ENCODE results near the gene NUFIP2. TPM values are rescaled to one million over a fixed set of nuclear protein-coding genes. Genes with fewer than 3 reads are reported as not detected.

Gene NUFIP2
- total and polyA plus RNA-seq, 10 of the 15 experiments (the other 5 are each of a cell fraction or from before 2014, with no cell fraction given) = 3.7 to 32.3 (median 14.5) TPM

DNA sequence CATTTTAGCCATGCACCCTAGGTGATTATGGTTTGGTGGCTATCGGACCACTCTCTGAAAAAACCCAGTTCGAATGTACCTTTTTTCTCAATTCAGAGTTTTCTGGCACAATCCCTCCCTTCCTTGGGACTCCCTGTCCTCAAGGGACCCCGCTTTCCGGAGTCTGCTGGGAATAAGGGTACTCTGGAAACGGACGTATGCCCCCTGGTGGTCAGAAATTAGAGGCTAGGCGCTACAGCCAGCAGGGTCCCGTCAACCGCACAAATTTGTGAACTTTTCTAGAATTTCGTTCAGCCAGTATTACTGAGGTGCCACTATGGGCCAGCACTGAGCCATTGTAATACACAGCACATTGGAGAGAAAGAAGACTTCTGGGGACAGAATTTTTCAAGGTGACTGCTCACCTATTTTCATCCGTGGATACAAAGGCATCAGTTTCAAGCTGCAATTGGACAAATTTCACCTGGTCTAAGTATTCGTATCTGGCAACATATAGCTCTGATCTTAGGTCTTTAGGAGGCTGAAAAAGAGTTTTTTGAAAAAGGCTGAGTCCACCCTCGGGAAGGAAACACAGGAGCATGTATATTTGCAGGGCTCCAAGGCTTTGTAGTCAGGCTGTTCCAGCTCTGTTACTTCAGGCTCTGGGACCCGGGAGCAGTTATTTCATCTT is 74.4 kb downstream of the NUFIP2 start:
- no peaks in the 10 kb centered on the region for H3K4me1 ChIP-seq (ENCODE audit: control insufficient read depth, insufficient read depth, low read length)
- in situ Hi-C loops (cut with MboI) (no loop called here), intact Hi-C loops (cut with micrococcal nuclease; ENCODE audit: unreplicated experiment) (loop anchor here (1.0 kb wide), 2 partner anchors 70 to 74 kb away; no protein-coding TSS in a partner anchor)
- no peaks in the 10 kb centered on the region for H3K36me3 ChIP-seq (ENCODE audit: control insufficient read depth in 2 of 2, insufficient read depth in 2 of 2, low read length in 1 of 2)
- no peak overlapping the region for H3K9ac ChIP-seq (ENCODE audit: control insufficient read depth, insufficient read depth, low read length)
- ChIA-PET CTCF (interaction anchor here (0.6 to 12.4 kb wide), 52 partner anchors 9 to 529 kb away, joined by 3 to 358 read pairs (median 5); partner anchors contain the start of gene MYO18A), RAD21 (ENCODE audit: unreplicated experiment) (interaction anchor here (0.5 to 9.7 kb wide), 16 partner anchors 11 to 254 kb away, joined by 3 to 182 read pairs (median 5); partner anchors contain the start of genes MYO18A and NUFIP2), POLR2A (interaction anchor here (1.3 to 2.8 kb wide), 5 partner anchors 23 to 74 kb away, joined by 3 to 14 read pairs (median 5); no protein-coding TSS in a partner anchor), SMC1A (ENCODE audit: uncharacterized antibody, unreplicated experiment) (interaction anchor here (0.8 to 7.4 kb wide), 24 partner anchors 8 to 138 kb away, joined by 3 to 150 read pairs (median 4); partner anchors contain the start of gene MYO18A)
- H3K79me2 ChIP-seq (ENCODE audit: control insufficient read depth, insufficient read depth, low read length) = no peaks in the 10 kb centered on the region
- 12% methylated on average over 14 of the region's 14 CpGs for WGBS (ENCODE audit: insufficient coverage, insufficient replicate concordance, low lambda C conversion rate, missing lambda C conversion rate)
- no peaks in the 10 kb centered on the region for H3K27me3 ChIP-seq (replicated peaks in 1 of 2; ENCODE audit: control insufficient read depth in 2 of 2, insufficient read depth in 2 of 2, low read length in 1 of 2)
- BruUV-seq (replicated peaks) = no TSS peak
- DNase-seq (ENCODE audit: low read depth, low spot score) = no peak
- peak; percentile 90 for FAIRE-seq
- no peak overlapping the region for H3K4me3 ChIP-seq
- H2AFZ ChIP-seq (ENCODE audit: control insufficient read depth, low read depth, low read length) = peak overlapping the region; percentile 57
- no peak overlapping the region for H3K4me2 ChIP-seq (ENCODE audit: control insufficient read depth, insufficient read depth)
- no peaks in the 10 kb centered on the region for H3K9me3 ChIP-seq (replicated peaks; ENCODE audit: control insufficient read depth, insufficient read depth, low read length)
- TF ChIP-seq ASH2L (IDR thresholded peaks at IDR 0.05; ENCODE audit: borderline replicate concordance, low read depth) = no peak
- 0 out of 2 replicates have a peak, but pooled peaks have one; percentile 29 for TF ChIP-seq GATAD2B (conservative IDR thresholded peaks at IDR 0.05; ENCODE audit: low read depth)
- TF ChIP-seq STAT3 (IDR thresholded peaks at IDR 0.05; ENCODE audit: low read depth, low read length) = no peak
- TF ChIP-seq YY1 (IDR thresholded peaks at IDR 0.05; ENCODE audit: low read depth, low read length) = 0 out of 2 replicates have a peak, but pooled peaks have one; percentile 50
- TF ChIP-seq JUNB (IDR thresholded peaks at IDR 0.05) = no peak
- peak; percentile 49 for TF ChIP-seq MEF2B (IDR thresholded peaks at IDR 0.05; ENCODE audit: partially characterized antibody, poor library complexity, severe bottlenecking)
- 0 out of 2 replicates have a peak, but pooled peaks have one; percentile 46 for TF ChIP-seq ZNF24 (IDR thresholded peaks at IDR 0.05)
- TF ChIP-seq RAD21 (IDR thresholded peaks at IDR 0.05; ENCODE audit: insufficient read depth, low read depth, low read length) = peak; percentile 54
- no peak for TF ChIP-seq RBBP5 (conservative IDR thresholded peaks at IDR 0.05)
- TF ChIP-seq IKZF2 (IDR thresholded peaks at IDR 0.05) = peak; percentile 57 to 68
- 0 out of 2 replicates have a peak, but pooled peaks have one; percentile 30 for TF ChIP-seq EED (IDR thresholded peaks at IDR 0.05; ENCODE audit: low read depth)
- TF ChIP-seq RUNX3 (IDR thresholded peaks at IDR 0.05; ENCODE audit: low read length) = peak; percentile 46; the same call in 1 of the 2 replicates
- TF ChIP-seq NBN (IDR thresholded peaks at IDR 0.05) = no peak
- TF ChIP-seq POU2F2 (IDR thresholded peaks at IDR 0.05; ENCODE audit: borderline replicate concordance, low read depth, low read length) = peak; percentile 29; the same call in 1 of the 3 replicates
- TF ChIP-seq IKZF1 (conservative IDR thresholded peaks at IDR 0.05) = peak; percentile 80
- TF ChIP-seq, protein P1, sequence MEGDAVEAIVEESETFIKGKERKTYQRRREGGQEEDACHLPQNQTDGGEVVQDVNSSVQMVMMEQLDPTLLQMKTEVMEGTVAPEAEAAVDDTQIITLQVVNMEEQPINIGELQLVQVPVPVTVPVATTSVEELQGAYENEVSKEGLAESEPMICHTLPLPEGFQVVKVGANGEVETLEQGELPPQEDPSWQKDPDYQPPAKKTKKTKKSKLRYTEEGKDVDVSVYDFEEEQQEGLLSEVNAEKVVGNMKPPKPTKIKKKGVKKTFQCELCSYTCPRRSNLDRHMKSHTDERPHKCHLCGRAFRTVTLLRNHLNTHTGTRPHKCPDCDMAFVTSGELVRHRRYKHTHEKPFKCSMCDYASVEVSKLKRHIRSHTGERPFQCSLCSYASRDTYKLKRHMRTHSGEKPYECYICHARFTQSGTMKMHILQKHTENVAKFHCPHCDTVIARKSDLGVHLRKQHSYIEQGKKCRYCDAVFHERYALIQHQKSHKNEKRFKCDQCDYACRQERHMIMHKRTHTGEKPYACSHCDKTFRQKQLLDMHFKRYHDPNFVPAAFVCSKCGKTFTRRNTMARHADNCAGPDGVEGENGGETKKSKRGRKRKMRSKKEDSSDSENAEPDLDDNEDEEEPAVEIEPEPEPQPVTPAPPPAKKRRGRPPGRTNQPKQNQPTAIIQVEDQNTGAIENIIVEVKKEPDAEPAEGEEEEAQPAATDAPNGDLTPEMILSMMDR (IDR thresholded peaks at IDR 0.05 in 2 of 3, conservative IDR thresholded peaks at IDR 0.05 in 1 of 3; ENCODE audit: control insufficient read depth in 2 of 3, extremely low read depth in 1 of 3, insufficient read depth in 1 of 3, low read depth in 3 of 3, low read length in 3 of 3) = peak; percentile 76 to 95 (median 79)
- peak; percentile 73; the same call in 1 of the 2 replicates for TF ChIP-seq SMARCA5 (IDR thresholded peaks at IDR 0.05)
- peak; percentile 76 for TF ChIP-seq SMC3 (IDR thresholded peaks at IDR 0.05; ENCODE audit: borderline replicate concordance, low read length)
- H4K20me1 ChIP-seq (ENCODE audit: control insufficient read depth, insufficient read depth) = no peaks in the 10 kb centered on the region
- H3K27ac ChIP-seq (ENCODE audit: control insufficient read depth, insufficient read depth) = no peak overlapping the region
- peak; percentile 97 for ATAC-seq
